NK-92 (cell line): Measurements from ENCODE around the gene SPATA31C2.
"Not testable (repeated sequence)": the region's sequence is repeated elsewhere in the genome, so short reads cannot be mapped to it uniquely, and the experiment has no call there.

ENCODE experiments used
- DNase-seq: peaks from one replicate; lab custom pipeline; 2025; ENCODE audit not compliant: unreplicated experiment; lab: John Stamatoyannopoulos, UW

The SPATA31C2 gene

GRCh38 chr9:88127700-88128300 lies 10.5 kb downstream of the SPATA31C2 start:
- DNase-seq: not testable (repeated sequence)

DNA sequence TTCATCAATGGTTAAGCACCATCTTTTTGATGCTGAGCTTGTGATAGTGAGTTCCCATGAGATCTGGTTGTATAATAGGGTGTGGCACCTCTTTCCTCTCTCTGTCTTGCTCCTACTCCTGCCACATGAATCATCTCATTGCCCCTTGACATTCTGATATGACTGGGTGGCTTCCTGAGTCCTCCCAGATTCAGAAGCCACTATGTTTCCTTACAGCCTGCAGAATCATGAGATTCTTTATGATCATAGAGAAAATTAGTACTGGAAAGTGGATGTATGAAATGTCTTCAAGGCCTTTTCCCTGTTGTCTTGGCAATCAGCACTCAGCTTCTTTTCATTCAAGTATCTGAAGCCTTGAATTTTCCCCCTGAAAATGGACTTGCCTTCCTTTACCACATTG lies 14.9 kb downstream of the SPATA31C2 start:
- not testable (repeated sequence) for DNase-seq

DNA sequence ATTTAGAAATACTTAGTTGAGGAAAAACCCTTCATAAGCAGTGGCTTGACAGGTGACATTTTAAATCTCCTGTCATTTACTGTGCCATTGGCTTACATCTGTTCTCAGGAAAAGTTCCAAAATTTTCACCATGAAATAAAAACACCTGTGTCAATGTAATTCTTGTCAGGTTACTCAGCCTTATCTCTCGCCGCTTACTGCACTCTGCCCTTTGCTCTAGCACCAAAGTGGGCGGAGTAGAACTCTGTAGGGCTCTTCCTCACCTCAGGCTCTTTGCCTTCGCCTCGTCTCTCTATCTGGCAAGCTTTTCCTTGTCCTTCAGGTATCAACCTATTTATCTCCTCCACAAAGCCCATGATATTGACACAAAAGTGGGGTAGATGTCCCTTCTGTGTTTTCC lies 20.2 kb downstream of the SPATA31C2 start:
- not testable (repeated sequence) for DNase-seq

DNA sequence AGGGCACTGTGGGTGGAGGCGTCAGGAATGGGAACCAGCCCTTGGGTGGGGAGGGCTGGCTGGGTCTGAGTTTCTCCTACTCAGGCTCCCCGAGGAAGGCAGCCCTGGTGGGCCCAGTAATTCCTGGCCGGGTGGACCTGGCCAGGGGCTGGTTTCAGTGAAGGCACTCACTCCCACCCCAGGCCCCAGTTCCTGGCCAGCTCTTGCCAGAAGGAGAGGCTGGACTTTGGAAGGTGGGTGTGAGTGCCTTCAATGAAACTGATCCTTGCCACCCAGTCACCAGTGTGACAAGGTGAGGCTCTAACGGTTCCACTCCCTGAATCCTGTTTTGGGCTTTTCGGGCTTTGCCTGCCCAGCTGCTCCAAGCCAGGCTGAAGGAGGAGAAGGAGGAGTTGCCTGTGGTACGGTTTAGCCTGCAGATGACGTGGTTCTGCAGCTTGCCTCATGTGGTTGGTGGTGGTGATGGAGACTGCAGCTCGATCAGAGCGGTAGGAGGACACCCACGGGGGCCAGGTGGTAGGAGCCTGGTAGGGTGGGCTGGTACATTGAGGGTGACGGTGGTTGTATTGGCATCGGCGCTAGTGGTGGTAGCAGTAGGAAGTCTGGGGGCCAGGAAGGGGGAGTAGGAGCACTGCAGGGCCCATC lies 23.2 kb downstream of the SPATA31C2 start:
- not testable (repeated sequence) for DNase-seq

GRCh38 chr9:88114283-88114967 lies 23.9 kb downstream of the SPATA31C2 start:
- not testable (repeated sequence) for DNase-seq

DNA sequence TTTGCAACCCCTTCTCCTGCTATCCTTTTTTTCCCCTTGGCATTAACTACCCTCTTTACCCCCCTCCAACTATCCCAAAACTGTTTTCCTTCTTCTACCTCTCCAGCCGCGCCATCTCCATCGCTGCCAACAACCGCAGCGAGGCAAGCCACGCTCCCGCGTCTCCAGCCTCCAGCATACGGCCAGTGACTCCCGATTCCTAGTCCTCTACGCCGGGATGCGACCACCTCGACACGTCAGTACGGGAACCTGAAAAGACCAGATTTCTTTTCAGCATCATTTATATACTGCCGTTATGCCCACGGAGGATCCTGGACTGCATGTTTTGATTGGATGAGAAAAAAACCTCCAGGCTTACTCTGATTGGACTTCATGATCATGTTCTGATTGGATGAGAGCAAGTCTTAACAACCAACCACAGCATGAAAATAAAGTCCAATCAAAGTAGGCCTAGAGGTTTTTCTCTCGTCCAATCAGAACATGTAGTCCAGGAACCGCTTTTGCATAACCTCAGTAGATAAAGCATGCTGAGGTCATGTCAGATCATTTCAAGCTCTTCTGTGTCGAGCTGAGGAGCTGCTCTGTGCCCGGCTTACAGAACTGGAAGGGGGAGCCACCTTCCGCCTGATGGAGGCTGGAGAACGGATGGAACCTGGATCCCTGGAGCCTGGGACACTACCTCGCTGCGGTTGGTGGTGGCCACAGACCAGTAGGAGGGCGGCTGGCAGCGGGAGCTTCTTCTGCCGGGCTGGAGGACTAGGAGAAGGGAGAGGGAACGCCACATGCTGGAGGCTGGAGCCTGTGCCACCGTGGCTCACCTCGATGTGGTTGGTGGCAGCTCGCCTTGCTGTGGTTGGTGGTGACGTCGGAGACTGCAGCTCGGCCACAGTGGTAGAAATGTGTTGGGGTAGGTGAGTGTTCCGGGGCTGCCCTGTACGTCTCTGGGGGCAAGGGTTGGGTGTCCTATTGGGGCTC lies 24.8 kb downstream of the SPATA31C2 start:
- not testable (repeated sequence) for DNase-seq

- no peak for DNase-seq
Measured at GRCh38 chr9:88110026-88110425, 28.2 kb downstream of the SPATA31C2 start.

- DNase-seq: no peak
Measured at GRCh38 chr9:88108779-88109178, 29.5 kb downstream of the SPATA31C2 start.

- DNase-seq: no peak
Measured at GRCh38 chr9:88106492-88106891, 31.8 kb downstream of the SPATA31C2 start.

GRCh38 chr9:88092797-88093331 lies 45.4 kb downstream of the SPATA31C2 start:
- DNase-seq: no peak

GRCh38 chr9:88090151-88090581 lies 48.1 kb downstream of the SPATA31C2 start:
- no peak for DNase-seq

GRCh38 chr9:88087906-88088305 lies 50.4 kb downstream of the SPATA31C2 start:
- DNase-seq: no peak

DNA sequence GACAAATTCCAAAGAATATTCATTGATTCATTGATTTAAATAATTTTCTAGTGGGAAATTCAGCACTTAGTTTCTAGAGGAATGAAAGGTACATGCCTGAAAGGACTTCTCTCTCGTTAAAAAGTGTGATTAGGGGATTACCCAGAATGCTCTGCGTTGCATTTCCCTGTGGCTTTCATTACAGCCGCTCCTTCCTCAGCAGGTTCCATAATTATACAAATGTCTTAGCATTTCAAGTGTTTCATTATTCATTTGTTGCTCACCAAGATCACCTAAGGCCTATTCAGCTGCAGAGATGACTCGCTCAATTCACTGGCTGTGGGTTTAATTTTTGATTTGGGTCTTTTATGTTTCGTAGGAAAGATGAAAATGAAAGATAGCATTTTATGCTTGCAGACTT lies 52.8 kb downstream of the SPATA31C2 start:
- no peak for DNase-seq

DNA sequence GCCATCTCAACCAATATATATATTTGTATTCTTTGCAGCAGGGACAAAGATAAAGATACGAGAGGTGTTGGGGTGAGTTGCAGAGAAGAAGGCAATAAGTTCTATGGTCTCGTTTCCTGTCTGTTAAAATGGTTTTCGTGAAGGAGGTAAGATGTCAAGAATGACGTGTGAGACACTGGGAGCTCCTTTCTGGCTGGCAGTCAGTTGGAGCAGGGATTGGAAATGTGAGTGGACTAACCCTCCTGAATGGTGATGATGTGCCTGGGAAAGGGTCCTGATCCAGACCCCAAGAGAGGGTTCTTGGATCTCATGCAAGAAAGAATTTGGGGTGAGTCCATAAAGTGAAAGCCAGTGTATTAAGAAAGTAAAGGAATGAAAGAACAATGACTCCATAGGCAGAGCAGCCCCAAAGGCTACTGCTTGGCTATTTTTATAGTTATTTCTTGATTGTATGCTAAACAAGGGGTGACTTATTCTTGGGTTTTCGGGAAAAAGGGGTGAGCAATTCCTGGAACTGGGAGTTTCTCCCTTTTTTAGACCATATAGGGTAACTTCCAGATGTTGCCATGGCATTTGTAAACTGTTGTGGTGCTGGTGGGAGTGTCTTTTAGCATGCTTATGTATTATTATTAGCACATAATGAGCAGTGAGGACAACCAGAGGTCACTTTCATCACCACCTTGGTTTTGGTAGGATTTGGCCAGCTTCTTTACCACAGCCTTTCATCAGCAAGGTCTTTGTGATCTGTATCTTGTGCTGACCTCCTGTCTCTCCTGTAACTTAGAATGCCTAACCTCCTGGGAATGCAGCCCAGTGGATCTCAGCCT lies 53.7 kb downstream of the SPATA31C2 start:
- no peak for DNase-seq
